Fibroblast of skin of left biceps (primary cell): ENCODE results near the gene SHMT1.
"Not testable (repeated sequence)": the region's sequence is repeated elsewhere in the genome, so short reads cannot be mapped to it uniquely, and the experiment has no call there.

Experiments used
- DNase-seq, 2 experiments: peaks; one replicate each; pipeline ENCODE4 v3.0.0-alpha.2; 2013; ENCODE audit warnings: low read depth in 2 of 2

SHMT1 gene

GRCh38 chr17:18378614-18379013, 15.3 kb upstream of the SHMT1 start:
- DNase-seq = not testable (repeated sequence)

- DNase-seq = no peak
Measured at GRCh38 chr17:18378205-18378505, 14.8 kb upstream of the SHMT1 start.

- no peak for DNase-seq
Measured at GRCh38 chr17:18377437-18378204, 14.3 kb upstream of the SHMT1 start, which contains the start of gene EVPLL. TSS of gene EVPLL (plus strand) at chr17:18377778. CDS start at chr17:18380938, 3,160 bp downstream.

- no peak for DNase-seq
Measured at GRCh38 chr17:18374216-18374615, 10.9 kb upstream of the SHMT1 start.

- not testable (repeated sequence) for DNase-seq
Measured at GRCh38 chr17:18373181-18373580, 9.8 kb upstream of the SHMT1 start.

- no peak for DNase-seq
Measured at GRCh38 chr17:18371455-18371854, 8.1 kb upstream of the SHMT1 start.

- no peak for DNase-seq
Measured at GRCh38 chr17:18370761-18371160, 7.4 kb upstream of the SHMT1 start.

GRCh38 chr17:18368946-18369345, 5.6 kb upstream of the SHMT1 start:
- DNase-seq = no peak

- DNase-seq = no peak
Measured at GRCh38 chr17:18364166-18364565, 816 bp upstream of the SHMT1 start.

GRCh38 chr17:18362698-18363100, 651 bp downstream of the SHMT1 start:
- no peak for DNase-seq

- DNase-seq = no peak
Measured at GRCh38 chr17:18361837-18362697, 1.3 kb downstream of the SHMT1 start.

GRCh38 chr17:18360518-18360917, 2.8 kb downstream of the SHMT1 start:
- DNase-seq = no peak

GRCh38 chr17:18356624-18357023, 6.7 kb downstream of the SHMT1 start:
- DNase-seq = peak in 1 of 2 experiments; percentile 2

GRCh38 chr17:18353541-18353940, 9.8 kb downstream of the SHMT1 start:
- DNase-seq = no peak

- DNase-seq = no peak
Measured at GRCh38 chr17:18344021-18344420, 19.3 kb downstream of the SHMT1 start.

GRCh38 chr17:18339933-18340332, 23.4 kb downstream of the SHMT1 start:
- DNase-seq = no peak

- not testable (repeated sequence) for DNase-seq
Measured at GRCh38 chr17:18338158-18338557, 25.2 kb downstream of the SHMT1 start.

- no peak for DNase-seq
Measured at GRCh38 chr17:18332909-18333489, 30.4 kb downstream of the SHMT1 start.

- DNase-seq = no peak
Measured at GRCh38 chr17:18331879-18332278, 31.5 kb downstream of the SHMT1 start.

- DNase-seq = no peak
Measured at GRCh38 chr17:18328643-18329204, 34.6 kb downstream of the SHMT1 start.

- DNase-seq = no peak
Measured at GRCh38 chr17:18327556-18327955, 35.8 kb downstream of the SHMT1 start.

GRCh38 chr17:18327093-18327492, 36.3 kb downstream of the SHMT1 start:
- no peak for DNase-seq
